Measurements from ENCODE around the gene LRIG2. TPM values are rescaled to one million over a fixed set of nuclear protein-coding genes. Genes with fewer than 3 reads are reported as not detected.

Gene LRIG2
- total and polyA plus RNA-seq, 9 of the 15 experiments (the other 6 are each of a cell fraction or from before 2014, with no cell fraction given), result 1.8 to 28.1 (median 11.5) TPM

GRCh38 chr1:113042285-113043143 is 30.5 kb upstream of the LRIG2 start (continued):
- TF ChIP-seq, protein P1, sequence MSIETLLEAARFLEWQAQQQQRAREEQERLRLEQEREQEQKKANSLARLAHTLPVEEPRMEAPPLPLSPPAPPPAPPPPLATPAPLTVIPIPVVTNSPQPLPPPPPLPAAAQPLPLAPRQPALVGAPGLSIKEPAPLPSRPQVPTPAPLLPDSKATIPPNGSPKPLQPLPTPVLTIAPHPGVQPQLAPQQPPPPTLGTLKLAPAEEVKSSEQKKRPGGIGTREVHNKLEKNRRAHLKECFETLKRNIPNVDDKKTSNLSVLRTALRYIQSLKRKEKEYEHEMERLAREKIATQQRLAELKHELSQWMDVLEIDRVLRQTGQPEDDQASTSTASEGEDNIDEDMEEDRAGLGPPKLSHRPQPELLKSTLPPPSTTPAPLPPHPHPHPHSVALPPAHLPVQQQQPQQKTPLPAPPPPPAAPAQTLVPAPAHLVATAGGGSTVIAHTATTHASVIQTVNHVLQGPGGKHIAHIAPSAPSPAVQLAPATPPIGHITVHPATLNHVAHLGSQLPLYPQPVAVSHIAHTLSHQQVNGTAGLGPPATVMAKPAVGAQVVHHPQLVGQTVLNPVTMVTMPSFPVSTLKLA (conservative IDR thresholded peaks at IDR 0.05), result peak in 1 of 2 experiments; percentile 35; a peak in 2 of 4 replicates
- peak; percentile 60; the same call in 1 of the 2 replicates for TF ChIP-seq ZNF384 (IDR thresholded peaks at IDR 0.05; ENCODE audit: low read depth, low read length)
- TF ChIP-seq MCM2 (IDR thresholded peaks at IDR 0.05; ENCODE audit: low read depth), result no peak
- peak; percentile 37; the same call in 1 of the 2 replicates for TF ChIP-seq MAFF (IDR thresholded peaks at IDR 0.05; ENCODE audit: low read length)
- TF ChIP-seq GATA2 (CRISPR knock-in tag; IDR thresholded peaks at IDR 0.05), result 0 out of 2 replicates have a peak, but pooled peaks have one; percentile 30
- 0 out of 2 replicates have a peak, but pooled peaks have one; percentile 42 for TF ChIP-seq TEAD2 (tag; IDR thresholded peaks at IDR 0.05)
- TF ChIP-seq ESRRA (IDR thresholded peaks at IDR 0.05; ENCODE audit: borderline replicate concordance, low read depth), result no peak
- no peak for TF ChIP-seq FOXJ3 (CRISPR knock-in tag; IDR thresholded peaks at IDR 0.05)
- peak; percentile 27; the same call in 1 of the 2 replicates for TF ChIP-seq RNF219 (CRISPR knock-in tag; IDR thresholded peaks at IDR 0.05)
- no peak for TF ChIP-seq ZKSCAN3 (CRISPR knock-in tag; IDR thresholded peaks at IDR 0.05)
- no peak for TF ChIP-seq CHD2 (IDR thresholded peaks at IDR 0.05; ENCODE audit: low read depth, low read length)
- TF ChIP-seq CREB3 (tag; conservative IDR thresholded peaks at IDR 0.05; ENCODE audit: low read depth), result no peak
- TF ChIP-seq, protein P2, sequence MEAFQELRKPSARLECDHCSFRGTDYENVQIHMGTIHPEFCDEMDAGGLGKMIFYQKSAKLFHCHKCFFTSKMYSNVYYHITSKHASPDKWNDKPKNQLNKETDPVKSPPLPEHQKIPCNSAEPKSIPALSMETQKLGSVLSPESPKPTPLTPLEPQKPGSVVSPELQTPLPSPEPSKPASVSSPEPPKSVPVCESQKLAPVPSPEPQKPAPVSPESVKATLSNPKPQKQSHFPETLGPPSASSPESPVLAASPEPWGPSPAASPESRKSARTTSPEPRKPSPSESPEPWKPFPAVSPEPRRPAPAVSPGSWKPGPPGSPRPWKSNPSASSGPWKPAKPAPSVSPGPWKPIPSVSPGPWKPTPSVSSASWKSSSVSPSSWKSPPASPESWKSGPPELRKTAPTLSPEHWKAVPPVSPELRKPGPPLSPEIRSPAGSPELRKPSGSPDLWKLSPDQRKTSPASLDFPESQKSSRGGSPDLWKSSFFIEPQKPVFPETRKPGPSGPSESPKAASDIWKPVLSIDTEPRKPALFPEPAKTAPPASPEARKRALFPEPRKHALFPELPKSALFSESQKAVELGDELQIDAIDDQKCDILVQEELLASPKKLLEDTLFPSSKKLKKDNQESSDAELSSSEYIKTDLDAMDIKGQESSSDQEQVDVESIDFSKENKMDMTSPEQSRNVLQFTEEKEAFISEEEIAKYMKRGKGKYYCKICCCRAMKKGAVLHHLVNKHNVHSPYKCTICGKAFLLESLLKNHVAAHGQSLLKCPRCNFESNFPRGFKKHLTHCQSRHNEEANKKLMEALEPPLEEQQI (IDR thresholded peaks at IDR 0.05), result no peak
- peak; percentile 56; the same call in 1 of the 2 replicates for TF ChIP-seq ATF7 (IDR thresholded peaks at IDR 0.05)
- TF ChIP-seq HCFC1 (IDR thresholded peaks at IDR 0.05; ENCODE audit: low read depth, low read length), result 0 out of 2 replicates have a peak, but pooled peaks have one; percentile 32
- TF ChIP-seq FUS (optimal IDR thresholded peaks at IDR 0.05; ENCODE audit: low read depth, low read length), result no peak
- no peak for TF ChIP-seq ZC3H4 (CRISPR knock-in tag; IDR thresholded peaks at IDR 0.05; ENCODE audit: borderline replicate concordance)
- TF ChIP-seq CHD4 (IDR thresholded peaks at IDR 0.05; ENCODE audit: insufficient read depth, insufficient replicate concordance, low read depth, low read length, poor library complexity, severe bottlenecking), result no peak
